Stimulated activated naive CD8-positive, alpha-beta T cell treated with anti-CD3 and anti-CD28 coated beads, Interleukin-15, Interleukin-2, amounts not matched to agents 100 U/mL and 50 U/mL, for 24 hours (primary cell): ENCODE data around the gene SCN11A.
"Not testable (repeated sequence)": the region's sequence is repeated elsewhere in the genome, so short reads cannot be mapped to it uniquely, and the experiment has no call there.

Source experiments
- ATAC-seq: fragments of 150-1000 bp; cut with Tn5 transposase; one replicate; pipeline ENCODE4 v1.10.0; 2021
- DNase-seq: peaks from one replicate; pipeline ENCODE4 v3.0.0; 2021

Gene SCN11A

DNA sequence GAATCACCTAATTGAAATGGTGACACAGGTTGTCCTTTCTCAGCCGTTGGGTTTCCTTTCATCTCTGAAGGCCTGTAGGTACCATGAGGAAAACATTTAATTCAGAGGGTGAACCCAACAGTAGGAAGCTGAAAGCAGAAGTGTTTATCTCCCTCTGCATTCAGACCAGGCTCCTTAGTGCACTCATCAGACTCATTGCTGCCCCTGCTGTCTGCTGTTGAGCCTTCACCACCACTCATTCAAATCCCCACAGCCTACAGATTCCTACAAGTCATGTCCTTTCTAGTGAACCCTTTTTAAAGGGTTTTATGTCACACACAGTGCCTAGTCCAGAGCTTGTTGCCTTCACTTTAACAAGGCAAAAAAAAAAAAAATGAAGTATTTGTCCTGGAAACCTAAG is 13.5 kb upstream of the SCN11A start:
- peak; percentile 14 for DNase-seq

DNA sequence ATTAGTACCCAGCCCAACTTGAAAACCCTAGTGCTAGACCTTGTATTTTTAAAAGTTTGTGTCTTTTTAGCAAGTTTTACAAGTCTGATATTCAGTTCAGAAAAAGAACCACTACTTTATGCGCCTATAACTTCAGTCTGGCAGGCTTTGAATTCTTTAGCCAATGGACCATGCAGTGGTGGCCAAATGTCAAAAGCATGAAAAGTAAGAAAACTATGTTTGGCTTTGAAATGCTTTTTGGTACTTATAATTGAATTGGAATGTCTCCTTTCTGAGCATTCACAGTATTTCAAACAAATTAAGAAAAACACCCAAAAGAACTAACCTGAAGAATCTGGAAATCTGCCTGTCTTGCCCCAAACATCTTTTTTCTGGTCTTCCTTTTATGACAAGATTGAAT is 12.9 kb upstream of the SCN11A start:
- ATAC-seq, result no peak
- DNase-seq, result no peak

More for the DNA sequence above, 13.5 kb upstream of the SCN11A start:
- ATAC-seq, result peak; percentile 61

DNA sequence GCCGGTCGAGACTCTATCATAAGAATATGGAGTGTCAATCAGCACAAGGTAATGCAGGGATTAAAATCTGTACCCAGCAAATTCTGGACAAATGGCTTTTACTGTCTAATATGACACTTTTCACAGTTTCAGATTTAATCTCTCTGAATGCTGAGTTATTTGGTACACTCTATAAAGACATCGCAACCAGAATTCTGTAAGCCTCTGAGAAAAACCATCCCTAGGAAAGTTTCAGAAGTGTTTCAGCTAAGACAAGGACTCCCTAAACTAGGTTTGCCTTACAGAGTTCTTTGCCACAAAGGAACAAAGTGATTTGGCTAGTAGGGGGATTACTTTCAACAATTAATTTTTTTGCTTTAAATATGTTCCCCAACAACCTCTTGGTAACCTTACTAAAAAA is 11.4 kb upstream of the SCN11A start:
- no peak for DNase-seq
- ATAC-seq, result no peak

DNA sequence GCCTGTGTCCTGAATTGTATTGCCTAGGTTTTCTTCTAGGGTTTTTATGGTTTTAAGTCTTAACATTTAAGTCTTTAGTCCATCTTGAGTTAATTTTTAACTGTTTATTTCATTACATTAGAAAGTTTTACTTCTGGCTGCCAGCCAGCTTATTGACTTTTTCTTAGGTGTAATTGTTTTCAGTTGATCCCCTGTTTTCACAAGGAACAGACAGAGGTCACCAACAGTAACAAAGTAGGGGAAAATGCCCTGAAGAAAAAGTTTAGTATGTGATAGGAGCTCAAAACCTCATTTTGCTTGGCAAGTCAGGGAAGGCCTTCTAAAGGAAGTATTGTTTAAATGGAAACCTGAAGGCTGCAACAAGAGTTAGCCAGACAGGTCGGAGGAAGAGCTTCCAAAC is 10.4 kb upstream of the SCN11A start:
- DNase-seq, result no peak
- ATAC-seq, result no peak

DNA sequence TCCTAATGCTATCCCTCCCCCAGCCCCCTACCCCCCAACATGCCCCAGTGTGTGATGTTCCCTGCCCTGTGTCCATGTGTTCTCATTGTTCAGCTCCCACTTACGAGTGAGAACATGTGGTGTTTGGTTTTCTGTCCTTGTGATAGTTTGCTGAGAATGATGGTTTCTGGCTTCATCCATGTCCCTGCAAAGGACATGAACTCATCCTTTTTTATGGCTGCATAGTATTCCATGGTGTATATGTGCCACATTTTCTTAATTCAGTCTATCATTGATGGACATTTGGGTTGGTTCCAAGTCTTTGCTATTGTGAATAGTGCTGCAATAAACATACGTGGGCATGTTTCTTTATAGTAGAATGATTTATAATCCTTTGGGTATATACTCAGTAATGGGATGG is 9.5 kb upstream of the SCN11A start:
- DNase-seq, ATAC-seq: not testable (repeated sequence)

DNA sequence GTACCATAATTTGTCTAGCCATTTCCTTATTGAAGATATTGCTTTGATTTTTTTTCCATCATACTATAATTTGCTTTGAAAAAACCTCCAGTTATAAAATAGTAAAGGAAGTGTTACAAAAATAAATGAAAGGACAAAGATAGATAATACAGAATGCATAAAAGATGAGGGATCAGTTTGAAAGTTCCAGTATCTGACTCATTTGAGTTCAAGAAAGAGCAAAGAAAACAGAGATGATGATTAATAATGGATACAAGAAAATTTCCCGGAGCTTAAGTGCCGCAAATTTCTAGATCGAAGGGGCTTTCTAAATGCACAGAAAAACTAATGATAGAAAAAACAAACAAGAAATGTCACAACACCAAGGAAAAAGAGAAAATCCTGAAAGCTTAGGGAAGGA is 4.4 kb upstream of the SCN11A start:
- DNase-seq (no peak), ATAC-seq (no peak)

DNA sequence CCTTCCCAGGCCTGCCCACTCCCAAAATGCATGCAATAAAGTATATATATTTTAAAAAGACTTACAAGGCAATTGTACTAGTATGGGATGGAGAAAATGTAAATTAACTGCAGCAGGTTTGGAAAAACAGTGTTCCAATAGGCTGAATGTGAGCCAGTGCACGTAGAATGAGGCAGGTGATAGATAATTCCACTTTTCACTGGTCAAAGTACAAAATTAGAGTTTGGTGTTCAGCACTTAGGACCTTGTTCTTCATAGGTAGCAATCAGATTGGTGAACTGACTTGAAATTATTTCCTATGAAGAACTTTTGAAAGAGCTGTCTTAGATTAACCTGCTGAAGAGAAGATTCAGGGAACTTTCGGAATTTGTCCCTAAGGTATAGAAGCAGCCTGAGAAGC is 2.0 kb upstream of the SCN11A start:
- ATAC-seq, result no peak
- no peak for DNase-seq

DNA sequence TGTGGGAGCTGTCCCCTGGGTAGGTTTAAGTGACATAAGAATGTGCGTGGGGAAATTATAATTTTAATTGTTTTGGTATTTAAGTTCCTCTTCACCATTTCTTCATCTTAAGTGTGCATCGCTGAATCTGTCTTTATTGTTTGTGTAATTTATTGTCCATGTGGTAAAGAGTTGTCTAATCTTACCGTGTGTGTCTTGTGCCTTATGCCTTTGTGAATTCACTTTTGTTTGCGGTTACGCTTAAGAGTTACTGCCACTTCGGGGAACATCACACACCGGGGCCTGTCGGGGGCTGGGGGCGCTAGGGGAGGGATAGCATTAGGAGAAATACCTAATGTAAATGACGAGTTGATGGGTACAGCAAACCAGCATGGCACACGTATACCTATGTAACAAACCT is 839 bp upstream of the SCN11A start:
- ATAC-seq, result no peak
- DNase-seq, result peak; percentile 10

DNA sequence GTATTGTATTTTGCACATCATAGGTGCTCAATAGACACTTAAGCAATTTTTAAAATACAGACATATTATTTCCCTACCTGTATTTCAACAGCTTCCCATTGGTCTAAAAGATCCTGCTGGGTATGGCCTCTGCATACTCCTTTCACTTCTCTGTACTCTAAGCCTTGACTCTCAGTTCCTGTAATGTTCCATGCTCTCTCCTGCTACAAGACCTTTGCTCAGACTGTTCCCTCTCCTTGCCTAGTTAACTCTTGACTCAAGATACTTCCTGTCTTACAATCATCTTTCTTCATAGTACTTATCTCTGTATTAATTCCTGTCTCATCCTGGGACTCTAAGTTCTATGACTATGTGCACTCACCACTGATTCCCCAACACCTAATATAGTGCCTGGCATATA is 1.7 kb downstream of the SCN11A start:
- ATAC-seq, result no peak
- no peak for DNase-seq

DNA sequence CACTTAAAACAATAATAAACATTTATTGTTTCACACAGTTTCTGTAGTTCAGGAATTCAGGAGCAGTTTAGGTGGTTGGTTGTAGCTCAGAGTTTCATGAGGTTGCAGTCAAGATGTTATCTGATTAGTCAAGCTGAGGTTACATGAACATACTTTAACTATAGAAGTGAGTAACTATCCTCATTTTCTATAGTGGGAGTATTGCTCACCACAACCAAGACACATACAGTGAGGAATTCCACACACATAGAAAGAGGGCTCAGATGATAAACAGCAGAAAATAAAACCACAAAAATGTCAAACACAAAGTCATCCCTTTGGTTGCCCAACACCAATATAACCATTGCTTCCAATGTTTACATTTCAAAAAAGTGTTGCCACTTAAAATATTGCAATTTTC is 13.6 kb downstream of the SCN11A start:
- peak; percentile 92 for ATAC-seq
- DNase-seq, result no peak

DNA sequence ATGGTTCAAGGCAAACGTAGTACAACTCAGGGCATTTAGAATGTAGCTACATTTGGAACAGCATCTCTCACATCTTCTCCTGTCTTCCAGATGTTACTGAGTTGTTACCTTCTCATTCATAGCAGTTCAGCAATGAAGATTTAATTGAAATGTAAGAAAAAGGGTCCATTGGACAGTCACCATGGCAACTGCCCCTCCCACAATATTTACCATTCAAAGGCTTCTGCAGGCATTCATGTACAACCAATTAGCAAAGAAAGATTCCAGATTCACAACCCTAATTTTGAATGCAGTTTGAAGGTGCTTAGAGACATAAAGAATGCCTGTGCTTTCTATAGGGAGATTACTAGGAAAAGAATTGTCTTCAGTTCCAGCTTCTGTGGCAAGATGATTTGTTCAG is 22.2 kb downstream of the SCN11A start:
- ATAC-seq, result no peak

DNA sequence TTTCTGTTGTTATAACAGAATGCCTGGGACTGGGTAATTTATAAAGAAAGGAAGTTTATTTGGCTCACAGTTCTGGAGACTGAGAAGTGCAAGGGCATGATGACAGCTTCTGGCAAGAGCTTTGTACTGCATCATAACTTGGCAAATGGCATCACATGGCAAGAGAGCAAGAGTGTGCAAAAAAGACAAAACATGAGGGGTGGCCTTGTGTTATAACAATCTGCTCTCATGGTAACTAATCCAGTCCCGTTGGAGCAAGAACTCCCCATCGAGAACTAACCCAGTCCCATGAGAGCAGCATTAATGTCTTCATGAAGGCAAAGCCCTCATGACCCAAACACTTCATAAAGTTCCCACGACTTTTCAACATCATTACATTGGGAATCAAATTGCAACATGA is 23.2 kb downstream of the SCN11A start:
- ATAC-seq (no peak), DNase-seq (no peak)

More for the DNA sequence above, 22.2 kb downstream of the SCN11A start:
- no peak for DNase-seq

DNA sequence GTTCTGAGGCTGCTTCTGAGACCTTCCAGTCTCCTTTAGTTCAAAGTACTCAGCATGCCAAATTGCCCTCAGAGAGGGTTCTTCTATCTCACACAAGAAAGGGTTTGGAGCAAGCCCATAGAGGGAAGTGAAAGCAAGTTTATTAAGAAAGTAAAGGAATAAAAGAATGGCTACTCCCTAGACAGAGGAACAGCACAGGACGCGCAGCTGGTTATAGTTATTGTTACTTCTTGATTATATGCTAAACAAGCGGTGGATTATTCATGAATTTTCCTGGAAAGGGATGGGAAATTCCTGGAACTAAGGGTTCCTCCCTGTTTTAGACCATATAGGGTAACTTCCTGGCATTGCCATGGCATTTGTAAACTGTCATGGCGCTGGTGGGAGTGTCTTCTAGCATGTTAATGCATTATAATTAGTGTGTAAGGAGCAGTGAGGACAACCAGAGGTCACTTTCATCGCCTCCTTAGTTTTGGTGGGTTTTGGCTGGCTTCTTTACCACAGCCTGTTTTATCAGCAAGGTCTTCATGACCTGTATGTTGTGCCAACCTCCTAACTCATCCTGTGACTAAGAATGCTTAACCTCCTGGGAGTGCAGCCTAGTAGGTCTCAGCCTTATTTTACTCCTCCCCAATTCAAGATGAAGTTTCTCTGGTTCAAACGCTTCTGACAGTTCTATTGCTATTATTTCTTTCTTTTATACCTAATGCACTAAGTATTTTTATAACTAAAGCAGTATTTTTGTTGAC is 26.3 kb downstream of the SCN11A start:
- ATAC-seq, result no peak
- no peak for DNase-seq

DNA sequence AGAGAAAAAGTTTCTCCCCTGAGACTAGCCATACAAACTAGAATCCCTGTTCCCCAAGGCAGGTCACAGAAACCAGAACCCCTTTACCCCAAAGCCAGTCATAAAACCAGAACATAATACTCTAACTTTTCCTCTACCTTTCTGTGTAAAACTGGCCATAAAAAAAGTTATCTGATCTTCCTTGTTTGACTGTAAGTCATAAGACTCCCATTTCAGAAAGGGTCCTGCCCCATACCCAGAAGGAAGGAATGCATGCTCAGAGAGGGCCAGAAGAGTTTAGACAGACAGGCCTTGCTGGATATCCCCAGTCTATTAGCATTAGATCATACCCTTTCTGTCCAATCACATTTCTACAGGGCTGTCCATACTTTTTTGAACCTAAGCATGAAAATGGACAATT is 27.2 kb downstream of the SCN11A start:
- no peak for DNase-seq
- no peak for ATAC-seq

DNA sequence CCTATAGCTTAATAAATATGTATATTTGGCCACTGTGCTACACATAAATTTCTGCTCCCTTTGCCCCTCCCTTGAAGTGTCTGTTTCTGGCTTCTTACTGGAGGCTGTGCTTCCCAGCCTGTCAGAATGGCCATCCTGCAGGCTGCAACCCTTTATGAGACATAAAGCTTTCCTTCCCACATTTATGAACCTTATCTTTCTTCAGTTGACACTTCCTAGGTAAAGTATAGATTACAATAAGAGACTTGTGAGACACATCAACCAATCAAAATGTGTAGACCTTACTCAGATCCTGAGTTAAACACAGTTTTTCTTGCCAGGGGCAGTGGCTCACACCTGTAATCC is 29.5 kb downstream of the SCN11A start:
- ATAC-seq, result no peak
- no peak for DNase-seq

DNA sequence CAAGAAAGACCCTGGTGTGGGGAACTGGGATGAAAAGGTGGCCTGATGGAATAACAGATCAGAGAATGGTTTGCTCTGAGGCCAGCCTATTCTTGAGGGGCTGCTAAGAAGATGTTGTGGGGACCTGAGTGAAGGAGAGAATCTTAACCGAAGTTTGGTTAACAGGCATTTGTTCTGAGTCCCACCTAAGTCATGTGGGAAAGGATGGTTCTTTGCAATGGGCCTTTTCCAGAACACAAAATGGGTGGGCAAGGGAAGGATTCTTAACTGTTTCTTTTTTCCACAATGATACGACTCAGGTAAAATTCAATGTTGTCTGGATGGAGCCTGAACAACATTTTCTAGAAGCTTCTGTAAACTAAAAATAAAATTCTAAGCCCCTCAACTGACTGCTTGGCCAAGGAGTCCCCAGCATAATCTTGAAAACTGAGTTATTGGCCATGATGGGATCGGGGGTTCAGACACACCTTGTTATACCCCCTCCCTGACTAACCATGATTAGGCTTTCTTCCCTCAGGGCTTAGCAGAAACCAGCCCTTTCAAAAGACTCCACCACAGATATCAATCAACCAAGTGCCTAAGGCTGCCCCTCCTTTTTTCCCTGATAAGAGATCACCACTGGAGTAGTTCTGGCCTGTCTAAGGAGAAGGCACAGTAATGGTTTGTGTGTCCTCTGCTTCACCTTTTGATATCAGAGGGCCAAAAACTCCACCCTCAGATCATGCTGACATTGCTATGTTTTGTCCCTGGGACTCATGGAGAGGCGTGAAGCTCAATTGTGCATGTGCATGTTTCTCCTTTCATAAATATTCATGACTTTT is 30.1 kb downstream of the SCN11A start:
- DNase-seq, result no peak
- ATAC-seq, result no peak

DNA sequence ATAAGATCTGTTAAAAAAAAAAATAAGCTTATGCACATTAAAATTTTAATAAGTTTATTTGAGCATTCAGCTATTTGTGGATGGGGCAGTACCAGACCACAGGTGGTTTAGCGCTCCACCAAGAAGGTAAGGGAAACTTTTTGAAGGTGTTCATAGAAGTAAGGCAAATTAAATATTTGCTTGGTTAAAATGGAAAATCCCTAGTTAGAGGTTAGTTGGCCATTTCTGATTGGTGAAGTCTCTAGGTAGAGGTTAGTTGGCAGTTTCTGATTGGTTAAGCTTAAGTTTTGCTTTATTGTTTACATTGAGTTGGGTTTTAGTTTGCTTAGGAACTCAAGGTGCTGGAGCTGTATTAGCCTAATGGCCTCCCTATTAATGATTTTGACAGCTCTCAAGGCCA is 30.7 kb downstream of the SCN11A start:
- ATAC-seq (no peak), DNase-seq (no peak)

DNA sequence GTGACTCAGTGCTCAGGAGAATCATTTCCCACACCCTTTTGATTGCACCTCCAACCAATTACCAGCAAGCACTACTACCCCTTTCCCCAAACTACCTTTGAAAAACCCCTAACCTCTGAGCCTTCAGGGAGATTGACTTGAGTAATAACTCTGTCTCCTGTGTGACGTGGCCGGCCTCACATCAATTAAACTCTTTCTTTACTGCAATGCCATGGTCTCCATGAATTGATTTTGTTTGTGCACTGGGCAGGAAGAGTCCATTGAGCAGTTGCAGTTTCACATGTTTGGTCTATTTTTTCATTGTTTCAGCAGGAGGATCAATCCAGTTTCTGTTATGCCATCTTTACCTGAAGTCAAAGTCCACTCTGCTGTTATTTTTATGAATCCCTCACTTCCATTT is 32.4 kb downstream of the SCN11A start:
- ATAC-seq, result no peak

DNA sequence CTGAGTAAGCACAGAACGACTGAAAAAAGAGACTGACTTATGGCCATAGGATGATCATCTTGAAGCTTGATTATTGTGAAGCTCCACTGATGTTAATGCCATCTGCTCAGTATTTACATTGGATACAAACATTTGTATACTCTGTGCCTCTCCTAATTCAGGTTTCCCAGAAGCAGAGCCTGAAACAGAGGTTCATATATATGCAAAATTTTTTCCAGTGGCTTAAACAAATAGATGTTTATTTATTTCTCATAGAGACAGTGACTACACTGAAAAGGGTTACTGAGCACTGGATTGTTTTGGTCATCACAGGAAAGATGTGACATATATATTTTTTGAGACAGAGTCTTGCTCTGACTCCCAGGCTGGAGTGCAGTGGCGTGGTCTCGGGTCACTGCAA is 36.3 kb downstream of the SCN11A start:
- ATAC-seq (no peak), DNase-seq (no peak)

More for the DNA sequence above, 32.4 kb downstream of the SCN11A start:
- no peak for DNase-seq

DNA sequence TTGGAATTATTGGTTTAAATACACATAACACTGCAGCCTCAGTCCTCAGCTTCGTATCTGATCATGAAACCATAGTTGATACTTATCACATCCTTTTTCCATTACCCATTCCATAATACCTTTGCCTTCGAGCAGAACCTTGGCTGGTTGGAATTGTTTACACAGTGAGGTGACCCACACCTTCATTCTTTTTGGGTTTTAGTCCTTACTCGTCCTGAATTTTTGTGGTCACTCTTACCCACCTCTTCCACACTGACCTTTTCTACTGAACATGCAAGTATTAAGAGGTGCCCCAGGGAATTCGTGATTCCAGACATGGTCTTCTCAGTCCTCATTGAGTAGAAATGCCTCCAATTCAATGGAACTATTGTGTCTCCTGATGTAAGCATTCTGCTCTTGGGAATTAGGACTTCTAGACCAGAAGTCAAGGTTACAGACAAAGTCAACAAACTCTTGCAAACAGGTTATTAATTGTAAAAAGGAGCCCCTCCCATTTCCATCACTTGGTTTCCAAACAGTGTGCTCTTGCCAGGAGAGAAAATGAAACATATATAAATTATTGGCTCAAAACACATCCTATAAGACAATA is 37.7 kb downstream of the SCN11A start:
- ATAC-seq, result no peak
- no peak for DNase-seq

DNA sequence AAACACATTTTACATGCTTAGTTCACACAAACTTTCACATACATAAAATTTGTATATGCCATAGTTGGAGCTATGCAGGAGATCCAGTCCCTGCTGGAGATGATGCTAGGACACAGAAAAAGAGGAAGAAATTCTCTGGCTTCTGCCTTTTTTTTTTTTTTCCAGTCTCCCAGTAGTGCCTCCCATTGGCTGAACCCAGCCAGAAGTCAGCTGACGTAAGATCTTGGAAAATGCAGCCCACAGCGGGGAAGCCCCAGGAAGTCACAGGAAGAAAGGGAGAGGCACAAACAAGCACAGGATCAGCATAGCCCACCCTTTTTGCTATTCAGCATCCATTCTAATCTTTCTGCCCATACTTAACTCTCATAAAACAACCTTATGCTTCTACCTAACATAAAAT is 38.5 kb downstream of the SCN11A start:
- ATAC-seq (no peak), DNase-seq (no peak)

DNA sequence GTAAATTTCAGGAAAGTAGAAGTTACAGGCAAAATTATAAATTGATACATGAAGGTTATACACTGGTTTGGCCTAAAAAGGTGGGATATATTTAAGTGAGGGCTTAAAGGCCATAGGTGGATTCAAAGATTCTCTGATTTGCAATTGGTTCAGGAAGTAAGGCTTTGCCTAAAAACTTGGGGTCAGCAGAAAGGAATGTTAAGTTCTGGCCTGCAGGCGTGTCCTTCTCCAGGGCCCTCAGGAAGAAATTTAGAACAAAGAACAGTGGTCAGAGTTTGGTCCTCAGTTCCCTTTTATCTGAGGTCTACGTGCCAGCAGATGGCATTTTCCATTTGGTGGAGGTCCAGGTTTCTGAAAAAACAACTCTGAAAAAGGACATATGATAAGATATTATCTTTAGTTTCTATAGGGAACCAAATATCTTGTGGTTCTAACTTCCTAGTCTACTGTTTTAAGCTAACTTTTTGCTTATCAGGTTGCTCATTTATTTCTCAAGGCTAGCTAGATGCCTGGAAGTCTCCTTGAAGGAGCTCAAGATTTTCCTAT is 40.5 kb downstream of the SCN11A start:
- no peak for DNase-seq
- ATAC-seq, result no peak

DNA sequence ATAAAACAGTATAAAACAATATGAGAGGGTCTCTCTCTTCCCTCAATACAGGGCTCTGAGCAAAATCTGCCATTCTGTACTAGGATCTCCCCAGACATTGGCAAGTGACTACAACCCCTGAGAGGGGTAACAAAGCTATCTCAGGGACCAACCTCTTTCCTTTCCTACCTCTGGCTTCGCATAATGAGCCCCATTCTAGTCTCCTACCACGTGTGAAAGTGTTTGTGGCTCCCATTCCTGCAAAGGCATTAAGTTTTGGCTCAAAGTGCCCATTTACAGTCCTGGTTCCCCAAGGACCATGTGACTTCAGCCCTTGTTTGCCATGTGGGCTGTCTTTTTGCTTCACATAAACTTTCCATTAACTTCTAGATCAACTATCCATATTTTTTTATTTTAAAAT is 46.4 kb downstream of the SCN11A start:
- DNase-seq (no peak), ATAC-seq (no peak)
